Loucy (cell line): ENCODE data around the gene GTF2A1L.

Experiments
- H2AFZ ChIP-seq: fragments of 200-600 bp; sonication (generic); 2 replicates; pipeline ENCODE4 v1.6.0; 2016; ENCODE audit warnings: antibody characterized with exemption, mild to moderate bottlenecking, low read length, moderate library complexity
- H3F3A ChIP-seq: fragments of 200-600 bp; 2 replicates; pipeline ENCODE4 v1.6.0; 2016; ENCODE audit warnings: antibody characterized with exemption, low read depth, mild to moderate bottlenecking
- H3K27me3 ChIP-seq: fragments of 200-600 bp; sonication (generic); 2 replicates; pipeline ENCODE4 v1.6.1; 2014; ENCODE audit warnings: low read length, mild to moderate bottlenecking; ENCODE audit not compliant: insufficient read depth, poor library complexity, severe bottlenecking
- H3K36me3 ChIP-seq: fragments of 200-600 bp; sonication (generic); 2 replicates; pipeline ENCODE4 v1.6.1; 2016; ENCODE audit warnings: low read length; ENCODE audit not compliant: insufficient read depth
- H3K4me1 ChIP-seq: fragments of 200-600 bp; sonication (generic); 2 replicates; pipeline ENCODE4 v1.5.1; 2014; ENCODE audit warnings: low read length, mild to moderate bottlenecking; ENCODE audit not compliant: insufficient read depth, poor library complexity, severe bottlenecking
- H3K4me2 ChIP-seq: fragments of 200-600 bp; sonication (generic); 2 replicates; pipeline ENCODE4 v1.6.0; 2014; ENCODE audit warnings: antibody characterized with exemption, low read length, low read depth, mild to moderate bottlenecking; ENCODE audit not compliant: poor library complexity, severe bottlenecking
- H3K4me3 ChIP-seq: fragments of 200-600 bp; sonication (generic); 2 replicates; pipeline ENCODE4 v1.5.1; 2014; ENCODE audit warnings: low read length, mild to moderate bottlenecking, mixed read lengths; ENCODE audit not compliant: poor library complexity, severe bottlenecking
- H3K79me2 ChIP-seq: fragments of 200-600 bp; sonication (generic); 2 replicates; pipeline ENCODE4 v1.6.1; 2014; ENCODE audit warnings: low read length; ENCODE audit not compliant: insufficient read depth
- H3K9ac ChIP-seq: fragments of 200-600 bp; sonication (generic); 2 replicates; pipeline ENCODE4 v1.6.0; 2014; ENCODE audit warnings: mild to moderate bottlenecking, low read depth, low read length, moderate library complexity; ENCODE audit not compliant: poor library complexity, severe bottlenecking
- H3K9me2 ChIP-seq: fragments of 200-600 bp; sonication (generic); replicated peaks from 2 replicates; pipeline ENCODE4 v1.6.1; 2016; ENCODE audit warnings: low read depth, low read length, mixed read lengths
- H3K9me3 ChIP-seq: fragments of 200-600 bp; sonication (generic); 2 replicates; pipeline ENCODE4 v1.6.1; 2014; ENCODE audit warnings: mild to moderate bottlenecking, antibody characterized with exemption, low read length, low read depth; ENCODE audit not compliant: insufficient read depth
- H4K20me1 ChIP-seq: fragments of 200-600 bp; sonication (generic); 2 replicates; pipeline ENCODE4 v1.6.0; 2014; ENCODE audit warnings: antibody characterized with exemption, low read length, mild to moderate bottlenecking; ENCODE audit not compliant: insufficient read depth, poor library complexity, severe bottlenecking
- EZH2phosphoT487 ChIP-seq: fragments of 200-600 bp; IDR thresholded peaks from 2 replicates; pipeline ENCODE4 v1.6.1; 2018; ENCODE audit warnings: antibody characterized with exemption, mild to moderate bottlenecking, moderate library complexity, borderline replicate concordance
- TF ChIP-seq, protein P1 (sequence below): fragments of 200-600 bp; sonication (generic); conservative IDR thresholded peaks from 2 replicates; pipeline ENCODE4 v1.5.1; 2014; ENCODE audit warnings: mild to moderate bottlenecking, antibody characterized with exemption, low read length

GTF2A1L gene

GRCh38 chr2:48707466-48707865, 89.8 kb downstream of the GTF2A1L start:
- H3F3A ChIP-seq: no peaks in the 10 kb centered on the region
- H4K20me1 ChIP-seq: no peaks in the 10 kb centered on the region
- H3K79me2 ChIP-seq: no peaks in the 10 kb centered on the region
- no peaks in the 10 kb centered on the region for H3K4me1 ChIP-seq
- no peaks in the 10 kb centered on the region for H3K9me2 ChIP-seq
- no peak overlapping the region for H3K4me3 ChIP-seq
- H3K9me3 ChIP-seq: no peaks in the 10 kb centered on the region
- TF ChIP-seq, protein P1, sequence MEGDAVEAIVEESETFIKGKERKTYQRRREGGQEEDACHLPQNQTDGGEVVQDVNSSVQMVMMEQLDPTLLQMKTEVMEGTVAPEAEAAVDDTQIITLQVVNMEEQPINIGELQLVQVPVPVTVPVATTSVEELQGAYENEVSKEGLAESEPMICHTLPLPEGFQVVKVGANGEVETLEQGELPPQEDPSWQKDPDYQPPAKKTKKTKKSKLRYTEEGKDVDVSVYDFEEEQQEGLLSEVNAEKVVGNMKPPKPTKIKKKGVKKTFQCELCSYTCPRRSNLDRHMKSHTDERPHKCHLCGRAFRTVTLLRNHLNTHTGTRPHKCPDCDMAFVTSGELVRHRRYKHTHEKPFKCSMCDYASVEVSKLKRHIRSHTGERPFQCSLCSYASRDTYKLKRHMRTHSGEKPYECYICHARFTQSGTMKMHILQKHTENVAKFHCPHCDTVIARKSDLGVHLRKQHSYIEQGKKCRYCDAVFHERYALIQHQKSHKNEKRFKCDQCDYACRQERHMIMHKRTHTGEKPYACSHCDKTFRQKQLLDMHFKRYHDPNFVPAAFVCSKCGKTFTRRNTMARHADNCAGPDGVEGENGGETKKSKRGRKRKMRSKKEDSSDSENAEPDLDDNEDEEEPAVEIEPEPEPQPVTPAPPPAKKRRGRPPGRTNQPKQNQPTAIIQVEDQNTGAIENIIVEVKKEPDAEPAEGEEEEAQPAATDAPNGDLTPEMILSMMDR: no peak
- no peak for TF ChIP-seq EZH2phosphoT487
- H3K4me2 ChIP-seq: no peak overlapping the region
- H3K27me3 ChIP-seq: no peaks in the 10 kb centered on the region
- no peak overlapping the region for H2AFZ ChIP-seq
- no peak overlapping the region for H3K9ac ChIP-seq
- no peaks in the 10 kb centered on the region for H3K36me3 ChIP-seq

DNA sequence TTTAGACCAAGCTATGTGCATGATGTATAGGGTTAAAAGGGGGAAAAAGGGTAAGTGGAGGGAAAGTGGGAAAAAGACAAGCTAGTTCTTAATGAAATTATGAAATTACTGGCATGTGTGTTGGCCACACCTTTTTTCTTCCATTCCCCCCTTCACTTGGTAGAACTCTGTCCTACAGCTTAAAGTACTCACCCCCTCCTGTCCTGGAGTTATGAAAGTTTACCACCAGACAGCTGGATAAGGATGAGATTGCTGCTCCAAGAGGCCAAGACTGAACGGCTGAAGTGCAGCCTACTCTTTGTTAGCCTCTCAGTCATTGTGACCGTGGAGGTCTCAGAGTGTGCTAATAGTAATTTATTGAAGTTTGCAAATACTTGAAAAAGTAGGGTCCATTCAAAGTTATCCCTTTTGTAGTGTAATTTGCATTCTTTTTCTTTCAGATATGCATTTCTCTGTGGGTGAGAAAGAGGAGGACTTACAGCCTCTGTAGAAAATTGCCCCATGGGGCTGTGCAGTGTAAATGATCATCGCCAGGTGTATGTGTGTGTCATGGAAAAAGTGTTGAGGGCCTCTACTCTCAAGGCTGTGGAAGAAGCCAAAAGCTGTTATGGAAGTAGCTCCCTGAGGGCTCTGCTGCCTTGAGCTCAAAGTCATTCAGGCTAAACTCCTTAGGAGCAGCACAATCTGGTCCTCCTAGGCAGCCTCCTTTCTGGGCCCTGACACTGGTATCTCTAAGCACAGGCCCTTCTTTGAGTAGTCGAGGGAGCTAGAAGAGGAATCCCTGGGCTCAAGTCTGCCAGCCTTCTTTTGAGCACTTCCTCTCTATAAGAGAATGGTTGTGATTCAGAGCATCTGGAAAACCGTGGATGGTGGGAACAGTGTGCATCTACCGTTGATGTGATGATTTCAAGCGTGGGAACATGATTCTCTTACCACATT, 91.7 kb downstream of the GTF2A1L start:
- no peaks in the 10 kb centered on the region for H3F3A ChIP-seq
- no peaks in the 10 kb centered on the region for H3K36me3 ChIP-seq
- H2AFZ ChIP-seq: no peak overlapping the region
- no peak overlapping the region for H3K9ac ChIP-seq
- no peaks in the 10 kb centered on the region for H3K27me3 ChIP-seq
- H3K79me2 ChIP-seq: no peaks in the 10 kb centered on the region
- TF ChIP-seq EZH2phosphoT487: no peak
- TF ChIP-seq, protein P1: no peak
- no peak overlapping the region for H3K4me3 ChIP-seq
- no peaks in the 10 kb centered on the region for H3K4me1 ChIP-seq
- H3K4me2 ChIP-seq: no peak overlapping the region
- no peaks in the 10 kb centered on the region for H3K9me3 ChIP-seq
- H3K9me2 ChIP-seq: no peaks in the 10 kb centered on the region
- no peaks in the 10 kb centered on the region for H4K20me1 ChIP-seq

DNA sequence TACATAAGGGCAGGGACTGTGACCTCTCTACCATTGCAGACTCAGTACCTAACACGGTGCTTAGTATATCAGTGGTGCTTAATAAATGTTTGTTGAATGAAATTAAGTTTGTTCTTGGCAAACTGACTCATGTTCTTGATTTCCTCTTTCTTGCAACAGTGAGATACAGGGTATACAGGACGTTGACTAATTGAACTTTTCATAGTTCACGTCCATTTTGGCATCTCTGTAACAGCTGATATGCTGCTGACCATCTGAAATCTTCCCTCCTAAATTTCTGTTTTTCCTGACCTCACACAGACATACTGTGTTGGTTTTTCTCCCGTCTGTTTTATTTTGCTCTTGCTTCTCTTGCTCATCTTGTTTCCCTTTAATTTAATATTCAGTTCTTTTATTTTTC, 93.7 kb downstream of the GTF2A1L start:
- no peaks in the 10 kb centered on the region for H3K36me3 ChIP-seq
- no peak overlapping the region for H3K4me2 ChIP-seq
- no peaks in the 10 kb centered on the region for H3K27me3 ChIP-seq
- no peaks in the 10 kb centered on the region for H3K9me3 ChIP-seq
- H3K4me1 ChIP-seq: no peaks in the 10 kb centered on the region
- no peak overlapping the region for H3K4me3 ChIP-seq
- H3K9me2 ChIP-seq: no peaks in the 10 kb centered on the region
- no peaks in the 10 kb centered on the region for H3F3A ChIP-seq
- H4K20me1 ChIP-seq: no peaks in the 10 kb centered on the region
- no peaks in the 10 kb centered on the region for H3K79me2 ChIP-seq
- no peak overlapping the region for H2AFZ ChIP-seq
- H3K9ac ChIP-seq: no peak overlapping the region
- no peak for TF ChIP-seq EZH2phosphoT487
- TF ChIP-seq, protein P1: no peak
